Mucosa of rectum (tissue), 2 donors: ENCODE measurements around the gene DEFB131B.
"Not testable (repeated sequence)": the region's sequence is repeated elsewhere in the genome, so short reads cannot be mapped to it uniquely, and the experiment has no call there.

Source experiments
- H3K27ac ChIP-seq, 2 donors: one replicate each; pipeline ENCODE4 v1.7.0; 2013; ENCODE audit warnings: inconsistent platforms in 2 of 2, low read depth in 2 of 2, low read length in 2 of 2
- H3K27me3 ChIP-seq, 2 donors: one replicate each; pipeline ENCODE4 v1.7.0; 2013; ENCODE audit warnings: low read length in 2 of 2; ENCODE audit not compliant: control insufficient read depth in 2 of 2, insufficient read depth in 2 of 2
- H3K36me3 ChIP-seq, 2 donors: one replicate each; pipeline ENCODE4 v1.7.0; 2013; ENCODE audit warnings: low read length in 2 of 2; ENCODE audit not compliant: control insufficient read depth in 2 of 2, insufficient read depth in 2 of 2
- H3K4me1 ChIP-seq, 2 donors: one replicate each; pipeline ENCODE4 v1.7.0; 2013; ENCODE audit warnings: low read length in 2 of 2, mild to moderate bottlenecking in 1 of 2; ENCODE audit not compliant: control insufficient read depth in 2 of 2, insufficient read depth in 2 of 2
- H3K4me3 ChIP-seq, 2 donors: one replicate each; pipeline ENCODE4 v1.7.0; 2013; ENCODE audit warnings: low read length in 2 of 2
- H3K9ac ChIP-seq, 2 donors: one replicate each; pipeline ENCODE4 v1.7.0; 2013; ENCODE audit warnings: low read length in 2 of 2, low read depth in 1 of 2, mild to moderate bottlenecking in 1 of 2
- H3K9me3 ChIP-seq, 2 donors: one replicate each; pipeline ENCODE4 v1.7.0; 2013; ENCODE audit warnings: low read length in 2 of 2; ENCODE audit not compliant: control insufficient read depth in 2 of 2
- donor health status: healthy.
- donor health status: Normal muscosa, but diverticular disease.

Gene DEFB131B, protein sequence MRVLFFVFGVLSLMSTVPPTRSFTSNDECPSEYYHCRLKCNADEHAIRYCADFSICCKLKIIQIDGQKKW

DNA sequence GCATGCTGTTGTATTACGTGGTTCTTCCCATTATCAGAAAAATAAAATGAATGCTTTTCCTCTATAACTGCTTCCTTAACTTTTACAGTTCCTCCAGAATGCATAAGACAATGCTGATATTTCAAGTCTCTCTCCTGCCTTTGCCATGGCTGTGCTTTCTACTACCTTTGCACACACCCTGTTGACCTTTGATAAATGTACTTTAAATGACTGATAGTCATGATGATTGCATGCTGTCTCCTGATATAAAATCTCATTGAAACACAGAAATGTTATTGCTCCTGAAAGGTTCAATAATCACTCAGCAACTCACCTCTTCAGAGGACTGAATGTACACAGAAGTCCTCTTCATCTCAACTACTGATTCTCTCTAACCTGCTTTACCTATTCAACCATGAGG, at the start of gene DEFB131B:
Gene DEFB131B, plus strand, starts transcription at position 395 of the 400 bp plus-strand sequence. Its CDS starts 0 bp downstream, at position 395.
- not testable (repeated sequence) for H3K27me3 ChIP-seq, H3K27ac ChIP-seq, H3K4me1 ChIP-seq, H3K9me3 ChIP-seq, H3K9ac ChIP-seq, H3K36me3 ChIP-seq, H3K4me3 ChIP-seq

DNA sequence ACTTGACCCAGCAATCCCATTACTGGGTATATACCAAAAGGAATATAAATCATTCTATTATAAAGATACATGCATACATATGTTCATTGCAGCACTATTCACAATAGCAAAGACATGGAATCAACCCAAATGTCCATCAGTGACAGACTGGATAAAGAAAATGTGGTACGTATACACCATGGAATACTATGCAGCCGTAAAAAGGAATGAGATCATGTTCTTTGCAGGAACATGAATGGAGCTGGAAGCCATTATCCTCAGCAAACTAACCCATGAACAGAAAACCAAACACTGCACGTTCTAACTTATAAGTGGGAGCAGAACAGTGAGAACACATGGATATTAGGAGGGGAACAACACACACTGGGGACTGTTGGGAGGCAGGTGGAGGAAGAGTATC, 49.0 kb upstream of the DEFB131B start:
- not testable (repeated sequence) for H3K27me3 ChIP-seq, H3K9ac ChIP-seq, H3K36me3 ChIP-seq, H3K9me3 ChIP-seq, H3K27ac ChIP-seq, H3K4me1 ChIP-seq, H3K4me3 ChIP-seq

DNA sequence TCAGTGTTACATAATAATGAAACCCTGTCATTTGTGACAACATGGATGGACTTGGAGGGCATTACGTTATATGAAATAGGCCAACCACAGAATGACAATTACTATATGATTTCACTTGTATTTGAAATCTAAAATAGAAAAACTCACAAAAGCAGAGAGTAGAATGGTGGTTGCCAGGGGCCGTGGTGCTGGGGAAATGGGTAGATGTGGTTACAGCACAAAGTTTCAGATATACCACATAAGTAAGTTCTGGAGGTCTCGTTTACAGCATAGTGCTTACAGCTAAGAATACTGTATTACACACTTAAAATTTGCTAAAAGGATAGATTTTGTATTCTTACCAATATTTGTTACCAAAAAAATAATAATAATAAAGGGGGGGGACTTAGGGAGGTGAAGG, 48.6 kb upstream of the DEFB131B start:
- not testable (repeated sequence) for H3K36me3 ChIP-seq, H3K9me3 ChIP-seq, H3K4me1 ChIP-seq, H3K27ac ChIP-seq, H3K4me3 ChIP-seq, H3K9ac ChIP-seq, H3K27me3 ChIP-seq

DNA sequence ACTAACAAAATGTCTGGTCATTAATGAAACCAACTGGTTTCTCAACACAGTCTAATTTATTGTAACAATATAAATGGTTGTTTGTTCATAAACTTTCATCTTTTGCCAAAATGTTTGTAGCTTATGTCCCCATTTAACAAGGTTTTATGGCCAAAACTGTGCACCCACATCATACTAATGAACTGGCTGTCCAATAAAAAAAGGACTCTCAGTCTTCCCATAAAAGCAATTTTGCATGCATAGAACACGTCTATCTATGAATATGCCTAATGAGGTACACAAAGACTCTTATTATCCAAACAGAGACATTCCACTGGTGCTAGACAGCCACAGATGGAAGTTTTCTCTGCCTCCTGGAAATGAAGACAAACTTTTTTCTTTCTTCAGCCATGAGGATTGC, 45.4 kb upstream of the DEFB131B start, which contains the start of gene DEFB108B:
Gene DEFB108B, plus strand, starts transcription at position 390 of the 400 bp plus-strand sequence. Its CDS starts 0 bp downstream, at position 390.
- H3K9me3 ChIP-seq, H3K9ac ChIP-seq, H3K4me1 ChIP-seq, H3K27me3 ChIP-seq, H3K4me3 ChIP-seq, H3K27ac ChIP-seq, H3K36me3 ChIP-seq: not testable (repeated sequence)

DNA sequence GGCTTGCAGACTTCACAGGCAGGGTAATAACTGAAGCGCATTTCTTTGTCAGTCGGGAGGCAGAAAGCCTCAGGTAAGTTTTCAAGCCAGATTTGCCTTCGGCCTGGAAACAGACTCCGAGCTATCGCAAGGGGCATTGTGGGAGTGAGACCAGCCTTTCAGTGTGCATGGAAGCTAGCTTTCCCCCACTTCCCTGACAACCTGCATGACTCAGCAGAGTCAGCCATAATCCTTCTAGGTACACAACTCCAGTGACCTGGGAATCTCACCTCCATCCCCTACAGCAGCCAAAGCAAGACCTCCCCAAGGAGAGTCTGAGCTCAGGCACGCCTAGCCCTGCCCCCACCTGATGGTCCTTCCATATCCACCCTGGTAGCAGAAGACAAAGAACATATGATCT, 35.5 kb upstream of the DEFB131B start:
- not testable (repeated sequence) for H3K4me3 ChIP-seq, H3K9ac ChIP-seq, H3K27ac ChIP-seq, H3K27me3 ChIP-seq, H3K4me1 ChIP-seq, H3K9me3 ChIP-seq, H3K36me3 ChIP-seq

DNA sequence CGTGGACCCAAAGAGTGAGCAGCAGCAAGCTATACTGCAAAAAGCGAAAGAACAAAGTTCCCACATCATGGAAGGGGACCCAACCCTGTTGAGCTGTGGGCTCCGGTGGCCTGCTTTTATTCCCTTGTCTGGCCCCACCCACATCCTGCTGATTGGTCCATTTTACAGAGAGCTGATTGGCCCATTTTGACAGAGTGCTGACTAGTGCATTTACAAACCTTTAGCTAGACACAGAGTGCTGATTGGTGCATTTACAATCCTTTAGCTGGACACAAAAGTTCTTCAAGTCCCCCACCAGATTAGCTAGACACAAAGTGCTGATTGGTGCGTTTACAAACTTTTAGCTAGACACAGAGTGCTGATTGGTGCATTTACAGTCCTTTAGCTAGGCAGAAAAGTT, 34.9 kb upstream of the DEFB131B start:
- not testable (repeated sequence) for H3K9me3 ChIP-seq, H3K27ac ChIP-seq, H3K27me3 ChIP-seq, H3K9ac ChIP-seq, H3K4me3 ChIP-seq, H3K36me3 ChIP-seq, H3K4me1 ChIP-seq

DNA sequence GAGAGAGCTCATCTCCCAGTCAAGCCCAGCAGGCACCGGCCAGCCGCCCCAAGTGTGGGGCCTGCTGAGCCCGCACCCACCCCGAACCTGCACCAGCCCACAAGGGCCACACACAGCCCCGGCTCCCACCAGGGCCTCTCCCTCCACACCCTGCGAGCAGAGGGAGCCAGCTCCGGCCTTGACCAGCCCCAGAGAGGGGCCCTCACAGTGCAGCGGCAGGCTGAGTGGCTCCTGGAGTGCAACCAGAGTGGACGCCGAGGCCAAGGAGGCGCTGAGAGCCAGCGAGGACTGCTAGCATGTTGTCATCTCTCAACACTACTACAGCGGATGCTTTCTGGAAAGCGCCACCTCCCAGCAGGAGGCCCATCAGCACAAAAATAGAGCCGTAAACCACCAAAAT, 34.4 kb upstream of the DEFB131B start:
- Histone ChIP-seq H3K27ac (no peak overlapping the region), H3K27me3 (no peaks in the 10 kb centered on the region), H3K9me3 (no peaks in the 10 kb centered on the region), H3K36me3 (no peaks in the 10 kb centered on the region), H3K9ac (no peak overlapping the region), H3K4me1 (no peaks in the 10 kb centered on the region), H3K4me3 (no peak overlapping the region)

DNA sequence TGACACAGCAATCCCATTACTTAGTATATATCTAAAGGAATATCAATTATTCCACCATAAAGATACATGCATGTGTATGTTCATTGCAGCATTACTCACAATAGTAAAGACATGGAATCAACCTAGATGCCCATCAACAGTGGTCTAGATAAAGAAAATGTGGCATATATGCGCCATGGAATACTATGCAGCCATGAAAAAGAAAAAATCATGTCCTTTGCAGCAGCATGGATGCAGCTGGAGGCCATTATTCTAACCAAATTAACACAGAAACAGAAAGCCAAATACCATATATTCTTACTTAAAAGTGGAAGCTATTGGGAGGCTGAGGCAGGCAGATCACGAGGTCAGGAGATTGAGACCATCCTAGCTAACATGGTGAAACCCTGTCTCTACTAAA, 24.4 kb upstream of the DEFB131B start:
- not testable (repeated sequence) for H3K9ac ChIP-seq, H3K27ac ChIP-seq, H3K4me1 ChIP-seq, H3K27me3 ChIP-seq, H3K9me3 ChIP-seq, H3K4me3 ChIP-seq, H3K36me3 ChIP-seq

DNA sequence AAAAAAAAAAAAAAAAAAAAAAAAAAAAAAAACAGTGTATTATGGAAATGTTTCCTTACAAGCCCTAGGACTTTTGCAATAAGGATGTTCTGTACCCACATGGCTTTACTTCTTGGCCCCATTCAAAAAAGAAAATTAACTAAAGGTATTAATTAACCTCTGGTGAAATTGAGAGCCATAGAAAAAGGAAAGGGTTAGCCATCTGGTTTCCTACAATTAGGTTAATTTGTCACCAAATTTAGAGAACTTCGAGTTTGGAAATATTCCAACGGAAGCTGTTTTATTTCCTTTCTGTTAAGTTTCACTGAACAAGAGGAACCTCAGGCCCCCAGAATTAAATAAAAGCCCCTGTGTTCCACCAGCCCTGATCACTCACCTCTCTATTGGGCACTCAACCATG, 22.4 kb upstream of the DEFB131B start:
- H3K9ac ChIP-seq, H3K4me1 ChIP-seq, H3K4me3 ChIP-seq, H3K27ac ChIP-seq, H3K36me3 ChIP-seq, H3K9me3 ChIP-seq, H3K27me3 ChIP-seq: not testable (repeated sequence)

DNA sequence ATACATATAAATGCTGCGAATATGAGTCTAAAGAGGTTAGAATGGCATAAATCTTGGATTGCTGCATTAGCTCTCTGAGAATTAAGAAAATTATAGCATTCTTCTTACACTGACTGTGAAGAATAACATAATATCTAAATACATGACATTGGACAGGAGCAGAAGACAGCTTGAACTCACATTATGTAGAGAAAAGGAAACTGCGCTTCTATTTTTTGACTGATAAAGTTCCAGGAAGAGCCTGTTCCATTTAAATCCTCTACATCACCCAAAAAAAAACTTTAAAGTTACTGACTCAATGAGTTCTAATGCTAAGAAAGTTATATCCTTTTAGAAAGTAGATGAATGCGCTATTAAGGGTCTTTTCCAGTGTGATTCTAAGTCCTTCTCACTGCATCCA, 17.4 kb upstream of the DEFB131B start:
- not testable (repeated sequence) for H3K27me3 ChIP-seq, H3K4me1 ChIP-seq, H3K36me3 ChIP-seq, H3K9me3 ChIP-seq, H3K9ac ChIP-seq, H3K27ac ChIP-seq, H3K4me3 ChIP-seq

DNA sequence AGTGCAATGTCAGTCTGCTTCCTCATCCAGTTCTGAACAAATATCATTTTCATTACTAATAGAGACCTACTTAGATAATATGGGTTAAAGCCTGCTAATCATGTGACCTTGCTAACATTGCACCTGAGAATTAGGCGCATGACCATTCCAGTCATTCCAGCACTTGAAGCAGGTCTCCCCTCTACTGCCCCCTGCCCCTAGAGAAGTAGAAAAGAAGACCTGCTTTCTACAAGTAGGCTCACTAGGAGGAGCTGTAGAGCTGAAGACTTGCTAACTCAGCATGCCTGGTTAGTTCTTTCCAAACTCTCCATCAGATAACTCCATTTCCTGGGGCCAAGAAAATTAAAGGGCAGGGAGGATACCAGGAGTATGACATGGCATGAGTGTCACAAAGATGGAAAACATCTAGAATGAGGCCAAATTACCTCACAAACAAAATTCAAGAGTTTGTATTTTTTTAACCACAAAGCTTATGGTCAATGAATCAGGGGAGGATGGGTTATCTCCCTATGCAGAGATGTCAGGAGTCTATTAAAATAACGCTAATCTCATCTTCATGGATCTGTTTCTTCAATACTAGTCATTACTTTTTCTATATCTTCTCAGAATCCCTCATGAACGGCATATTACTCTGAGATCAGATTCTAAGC, 14.2 kb upstream of the DEFB131B start:
- H3K9me3 ChIP-seq, H3K36me3 ChIP-seq, H3K4me1 ChIP-seq, H3K9ac ChIP-seq, H3K4me3 ChIP-seq, H3K27ac ChIP-seq, H3K27me3 ChIP-seq: not testable (repeated sequence)
